Left cardiac atrium (tissue), 4 donors: ENCODE data around the gene MRPS7. TPM values are rescaled to one million over a fixed set of nuclear protein-coding genes. Genes with fewer than 3 reads are reported as not detected.
A peak's percentile ranks its signal among the peaks of the same experiment; 100 is the strongest.
"Not testable (repeated sequence)": the region's sequence is repeated elsewhere in the genome, so short reads cannot be mapped to it uniquely, and the experiment has no call there.

Source experiments
- ATAC-seq, 2 donors: fragments of 200-7000 bp; cut with Tn5 transposase; one replicate each; pipeline ENCODE4 v1.9.1; 2020; ENCODE audit warnings: mild to moderate bottlenecking in 2 of 2, moderate library complexity in 2 of 2
- DNase-seq: peaks from one replicate; pipeline ENCODE4 v3.0.0-alpha.2; 2020
- intact Hi-C, 2 donors: fragments of 100-400 bp; cut with DNase I; formaldehyde crosslinking; loops; one replicate each; pipeline versions ENCODE4 v1.14.1 to v1.15.1; 2022 to 2023
- total RNA-seq, 2 donors: library from RNA; stranded (reverse); fragmentation: NEBNext Ultra II Directional; extraction: Animal tissue kit (Norgen Biotek cat#: 25700); gene quantifications; one replicate each; pipeline ENCODE4 v1.2.1, GENCODE V29; 2021
- donor health status: DM: no; HTN: yes; CAD: no.
- donor health status: DM: no; HTN: yes; CAD: no; lungs with severe emphysema.
- donor health status: DM: yes; HTN: yes; CAD: no.
- donor health status: Dilated cardiomyopathy.

The MRPS7 gene
- total RNA-seq, 2 donors from 2014 or later: 85.4 to 103 TPM

GRCh38 chr17:75241996-75242460, 19.7 kb upstream of the MRPS7 start:
- ATAC-seq: no peak
- intact Hi-C loops: no loop called here
- DNase-seq: no peak

GRCh38 chr17:75242461-75243042, 19.1 kb upstream of the MRPS7 start:
- intact Hi-C loops: no loop called here
- ATAC-seq: no peak

GRCh38 chr17:75244133-75244866, 17.4 kb upstream of the MRPS7 start:
- intact Hi-C loops: no loop called here

More at GRCh38 chr17:75242461-75243042, 19.1 kb upstream of the MRPS7 start:
- DNase-seq: no peak

GRCh38 chr17:75245011-75245410, 16.7 kb upstream of the MRPS7 start:
- intact Hi-C loops: no loop called here
- DNase-seq (no peak), ATAC-seq (no peak)

More at GRCh38 chr17:75244133-75244866, 17.4 kb upstream of the MRPS7 start:
- ATAC-seq (no peak), DNase-seq (no peak)

- intact Hi-C loops: no loop called here
- ATAC-seq: no peak
- DNase-seq: no peak
Measured at GRCh38 chr17:75246404-75246803, 15.3 kb upstream of the MRPS7 start.

GRCh38 chr17:75249564-75249963, 12.1 kb upstream of the MRPS7 start:
- intact Hi-C loops: no loop called here
- ATAC-seq (no peak), DNase-seq (no peak)

- intact Hi-C loops: no loop called here
- ATAC-seq: peak; percentile 43 to 58
- no peak for DNase-seq
Measured at GRCh38 chr17:75250009-75250471, 11.6 kb upstream of the MRPS7 start.

GRCh38 chr17:75252039-75252816, 9.5 kb upstream of the MRPS7 start:
- ATAC-seq (no peak), DNase-seq (no peak)
- intact Hi-C loops: no loop called here

GRCh38 chr17:75255954-75256698, 5.6 kb upstream of the MRPS7 start:
- DNase-seq, intact Hi-C loops, ATAC-seq: not testable (repeated sequence)

- intact Hi-C loops, ATAC-seq, DNase-seq: not testable (repeated sequence)
Measured at GRCh38 chr17:75257228-75257627, 4.5 kb upstream of the MRPS7 start.

GRCh38 chr17:75260641-75261335, 891 bp upstream of the MRPS7 start:
- intact Hi-C loops: no loop called here
- DNase-seq (no peak), ATAC-seq (peak in 1 of 2 donors; percentile 11)

- peak in 1 of 2 donors; percentile 0 for ATAC-seq
- DNase-seq: no peak
- intact Hi-C loops: no loop called here
Measured at GRCh38 chr17:75262112-75262606, 480 bp downstream of the MRPS7 start.

- intact Hi-C loops: no loop called here
- ATAC-seq (no peak), DNase-seq (no peak)
Measured at GRCh38 chr17:75263055-75263454, 1.4 kb downstream of the MRPS7 start.

- DNase-seq (no peak), ATAC-seq (no peak)
- intact Hi-C loops: no loop called here
Measured at GRCh38 chr17:75265614-75266315, 4.1 kb downstream of the MRPS7 start.

- DNase-seq: no peak
- ATAC-seq: no peak
- intact Hi-C loops: no loop called here
Measured at GRCh38 chr17:75266316-75267152, 4.9 kb downstream of the MRPS7 start.

- ATAC-seq (no peak), DNase-seq (no peak)
- intact Hi-C loops: no loop called here
Measured at GRCh38 chr17:75267153-75267410, 5.4 kb downstream of the MRPS7 start.
